DMS 273 treated with DMSO at 0.1 percent for 48 hours (cell line): ENCODE results near the gene USP3.
"Not testable (repeated sequence)": the region's sequence is repeated elsewhere in the genome, so short reads cannot be mapped to it uniquely, and the experiment has no call there.

Experiments used
- DNase-seq: peaks from one replicate; lab custom pipeline; 2025; lab: John Stamatoyannopoulos, UW

Gene USP3

GRCh38 chr15:63610209-63610841 lies 105.9 kb downstream of the USP3 start:
- peak; percentile 49 for DNase-seq

- peak; percentile 6 for DNase-seq
Observed at GRCh38 chr15:63611177-63611576, 106.8 kb downstream of the USP3 start.

- DNase-seq, result no peak
Observed at GRCh38 chr15:63612300-63612699, 107.9 kb downstream of the USP3 start.

- no peak for DNase-seq
Observed at GRCh38 chr15:63615935-63616334, 111.5 kb downstream of the USP3 start.

- not testable (repeated sequence) for DNase-seq
Observed at GRCh38 chr15:63617147-63617546, 112.8 kb downstream of the USP3 start.

GRCh38 chr15:63617627-63618026 lies 113.2 kb downstream of the USP3 start:
- not testable (repeated sequence) for DNase-seq

- DNase-seq, result not testable (repeated sequence)
Observed at GRCh38 chr15:63620760-63621159, 116.4 kb downstream of the USP3 start.

- DNase-seq, result no peak
Observed at GRCh38 chr15:63623232-63623969, 119.0 kb downstream of the USP3 start.

GRCh38 chr15:63626955-63627354 lies 122.6 kb downstream of the USP3 start:
- DNase-seq, result no peak

- DNase-seq, result no peak
Observed at GRCh38 chr15:63628123-63628822, 123.9 kb downstream of the USP3 start.

- DNase-seq, result no peak
Observed at GRCh38 chr15:63630036-63630751, 125.8 kb downstream of the USP3 start.

GRCh38 chr15:63633312-63633711 lies 128.9 kb downstream of the USP3 start:
- no peak for DNase-seq

GRCh38 chr15:63634154-63634553 lies 129.8 kb downstream of the USP3 start:
- no peak for DNase-seq

- DNase-seq, result no peak
Observed at GRCh38 chr15:63636518-63637061, 132.2 kb downstream of the USP3 start.

GRCh38 chr15:63638839-63639238 lies 134.4 kb downstream of the USP3 start:
- no peak for DNase-seq

- no peak for DNase-seq
Observed at GRCh38 chr15:63640146-63640545, 135.8 kb downstream of the USP3 start.
